HG03354 (cell line): ENCODE data around the gene ABL2.
"Not testable (repeated sequence)": the region's sequence is repeated elsewhere in the genome, so short reads cannot be mapped to it uniquely, and the experiment has no call there.

Experiments used
- ATAC-seq: cut with Tn5 transposase; IDR thresholded peaks from one replicate; pipeline ENCODE4 v1.9.1; 2021; ENCODE audit warnings: mild to moderate bottlenecking; ENCODE audit not compliant: unreplicated experiment, poor library complexity, severe bottlenecking

ABL2 gene

GRCh38 chr1:179177182-179177581 lies 52.3 kb downstream of the ABL2 start:
- no peak for ATAC-seq

- no peak for ATAC-seq
These were observed 54.3 kb downstream of the ABL2 start for GRCh38 chr1:179175011-179175841.

GRCh38 chr1:179170468-179170770 lies 59.1 kb downstream of the ABL2 start:
- ATAC-seq = not testable (repeated sequence)

GRCh38 chr1:179169616-179170467 lies 59.6 kb downstream of the ABL2 start:
- no peak for ATAC-seq

DNA sequence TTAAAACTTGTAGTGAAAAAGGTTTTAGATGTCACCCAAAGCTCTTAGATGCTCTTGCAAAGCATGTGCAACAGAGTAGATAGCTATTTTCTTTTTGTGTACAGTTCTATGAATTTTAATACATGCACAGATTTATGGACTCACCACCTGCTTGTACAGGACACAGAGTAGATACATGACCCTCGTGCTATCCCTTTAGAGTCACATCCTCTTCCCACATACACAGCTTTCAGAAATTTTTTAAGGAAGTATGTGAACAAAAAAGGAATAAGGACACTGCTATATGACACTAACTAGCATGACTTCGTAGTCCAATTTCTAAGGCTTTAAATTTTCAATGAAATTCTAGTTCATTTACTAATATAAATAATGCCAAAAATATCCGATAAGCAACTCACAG lies 60.9 kb downstream of the ABL2 start:
- no peak for ATAC-seq

DNA sequence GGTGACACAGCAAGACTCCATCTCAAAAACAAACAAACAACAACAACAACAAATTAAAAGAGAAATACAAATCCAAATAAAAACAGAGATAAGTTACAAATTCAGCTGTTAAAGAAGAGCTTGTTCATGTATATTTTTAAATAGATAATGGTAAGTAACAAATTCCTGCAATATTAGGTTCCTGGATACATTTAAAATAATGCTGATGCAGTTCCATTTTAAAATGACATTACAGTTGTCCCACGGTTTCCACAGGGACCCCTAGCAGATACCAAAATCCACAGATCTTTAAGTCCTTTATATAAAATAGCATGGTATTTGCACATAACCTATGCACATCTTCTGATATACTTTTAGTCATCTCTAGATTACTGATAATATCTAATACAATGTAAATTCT lies 61.5 kb downstream of the ABL2 start:
- ATAC-seq = no peak

DNA sequence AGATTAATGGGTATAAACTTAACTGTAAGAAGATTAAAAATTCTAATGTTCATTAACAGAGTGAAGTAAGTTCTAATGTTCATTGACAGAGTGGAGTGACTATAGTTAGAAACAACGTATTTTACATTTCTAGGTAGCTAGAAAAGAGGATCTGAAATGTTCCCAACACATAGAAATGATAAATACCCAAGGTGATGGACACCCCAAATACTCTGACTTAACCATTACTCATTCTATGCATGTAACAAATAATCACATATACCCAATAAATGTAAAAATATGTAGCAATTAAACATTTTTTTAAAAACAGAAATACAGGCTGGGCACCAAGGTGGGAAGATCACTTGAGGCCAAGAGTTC lies 62.1 kb downstream of the ABL2 start:
- no peak for ATAC-seq

GRCh38 chr1:179166663-179167417 lies 62.6 kb downstream of the ABL2 start:
- no peak for ATAC-seq

DNA sequence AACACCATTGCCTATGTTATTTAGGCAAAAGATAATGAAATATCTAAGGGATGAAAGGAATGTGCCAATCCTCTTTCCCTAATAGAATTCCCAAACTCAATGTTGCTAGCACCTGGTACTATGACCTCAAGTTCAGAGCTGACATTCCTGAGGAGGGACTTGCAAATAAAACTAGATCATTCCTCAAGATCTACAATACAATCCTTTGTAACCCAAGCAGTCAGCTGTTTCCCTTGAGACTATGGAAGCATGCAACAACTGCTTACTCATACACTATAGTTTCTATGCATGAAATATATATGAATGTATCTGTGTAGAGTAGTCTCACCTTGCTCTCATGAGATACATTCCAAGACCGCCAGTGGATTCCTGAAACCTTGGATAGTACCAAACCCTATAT lies 65.0 kb downstream of the ABL2 start:
- no peak for ATAC-seq

DNA sequence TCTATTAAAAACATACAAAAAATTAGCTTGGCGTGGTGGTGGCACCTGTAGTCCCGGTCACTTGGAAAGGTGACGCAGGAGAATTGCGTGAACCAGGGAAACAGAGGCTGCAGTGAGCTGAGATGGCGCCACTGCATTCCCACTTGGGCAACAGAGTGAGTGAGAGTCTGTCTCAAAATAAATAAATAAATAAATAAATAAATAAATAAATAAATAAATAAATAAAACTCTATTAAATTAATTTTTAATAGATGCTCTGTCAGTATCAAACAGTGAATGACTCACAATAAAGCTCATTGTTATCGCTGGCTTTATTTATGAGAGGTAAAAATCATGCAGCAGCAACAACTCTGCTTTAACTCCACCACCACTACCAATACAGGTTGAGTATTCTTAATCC lies 72.8 kb downstream of the ABL2 start:
- ATAC-seq = no peak

- no peak for ATAC-seq
These were observed 73.5 kb downstream of the ABL2 start for GRCh38 chr1:179156026-179156425.

- no peak for ATAC-seq
These were observed 73.9 kb downstream of the ABL2 start for GRCh38 chr1:179155615-179156014.

DNA sequence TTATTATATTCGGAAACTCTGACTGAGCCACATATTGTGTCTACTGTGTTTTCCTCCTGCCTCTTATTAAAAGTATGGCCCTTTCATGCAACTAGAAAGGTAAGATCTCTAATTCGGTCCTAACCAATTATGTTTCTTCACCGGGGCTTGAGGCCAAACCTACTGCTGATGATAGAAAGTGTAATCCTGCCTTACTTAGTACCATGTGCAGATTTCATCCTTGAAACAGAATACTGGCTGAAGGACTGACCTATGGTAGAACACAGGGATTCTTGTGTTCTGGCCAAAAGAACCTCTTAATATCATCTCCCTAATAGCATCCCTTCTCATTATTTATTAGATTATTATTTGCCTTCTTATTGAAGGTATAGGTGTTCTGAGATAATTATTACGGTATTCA lies 75.0 kb downstream of the ABL2 start:
- ATAC-seq = no peak

- ATAC-seq = no peak
These were observed 76.3 kb downstream of the ABL2 start for GRCh38 chr1:179153217-179153616.

DNA sequence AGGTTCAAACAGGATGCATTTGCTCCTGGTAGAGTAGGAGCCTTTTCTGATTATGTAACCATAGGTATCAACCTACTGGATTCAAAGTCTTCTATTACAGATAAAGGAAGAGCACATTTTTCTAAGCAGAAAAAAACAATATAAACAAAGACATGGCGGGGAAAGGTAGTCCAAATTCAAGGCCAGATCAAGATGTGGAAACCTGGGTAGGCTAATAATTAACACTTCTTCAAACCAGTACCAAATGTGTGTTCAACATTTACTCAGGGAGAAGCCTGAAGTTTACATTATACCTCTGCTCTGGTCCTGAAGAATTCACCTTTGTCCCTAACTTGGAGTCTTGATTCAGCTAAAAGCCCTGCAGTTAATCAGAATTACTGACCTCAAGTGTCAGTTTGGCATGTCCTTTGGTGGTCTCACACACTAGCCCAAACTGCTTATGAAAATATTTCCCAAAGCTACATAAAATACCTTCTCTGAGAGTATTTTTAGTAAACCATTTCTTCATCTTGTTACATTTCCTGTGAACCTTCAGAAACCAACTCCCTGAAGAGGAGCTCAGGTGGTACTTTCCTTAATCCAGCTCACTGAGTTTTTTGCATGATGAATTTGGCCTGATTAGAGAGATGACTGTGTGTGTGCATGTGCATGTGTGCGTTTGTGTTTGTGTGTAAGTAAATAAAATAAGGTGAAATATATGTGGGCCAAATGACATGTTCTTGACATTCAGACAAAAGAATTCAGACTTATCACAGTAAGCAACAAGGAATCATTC lies 77.4 kb downstream of the ABL2 start:
- peak; percentile 49 for ATAC-seq

DNA sequence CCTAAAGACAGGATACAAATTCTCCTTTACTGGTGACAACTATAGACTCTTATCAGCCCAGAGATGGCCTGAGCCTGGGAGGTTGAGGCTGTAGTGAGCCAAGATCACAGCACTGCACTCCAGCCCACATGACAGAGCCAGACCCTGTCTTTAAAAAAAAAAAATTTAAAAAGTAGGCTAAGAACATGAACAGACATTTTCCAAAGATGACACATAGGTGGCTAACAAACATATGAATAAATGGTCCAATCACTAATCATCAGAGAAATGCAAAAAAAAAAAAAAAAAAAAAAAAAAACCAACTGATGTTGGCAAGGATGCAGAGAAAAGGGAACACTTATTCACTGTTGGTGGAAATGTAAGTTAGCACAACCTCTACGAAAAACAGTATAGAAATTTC lies 82.6 kb downstream of the ABL2 start:
- no peak for ATAC-seq

GRCh38 chr1:179146476-179146875 lies 83.0 kb downstream of the ABL2 start:
- ATAC-seq = no peak

DNA sequence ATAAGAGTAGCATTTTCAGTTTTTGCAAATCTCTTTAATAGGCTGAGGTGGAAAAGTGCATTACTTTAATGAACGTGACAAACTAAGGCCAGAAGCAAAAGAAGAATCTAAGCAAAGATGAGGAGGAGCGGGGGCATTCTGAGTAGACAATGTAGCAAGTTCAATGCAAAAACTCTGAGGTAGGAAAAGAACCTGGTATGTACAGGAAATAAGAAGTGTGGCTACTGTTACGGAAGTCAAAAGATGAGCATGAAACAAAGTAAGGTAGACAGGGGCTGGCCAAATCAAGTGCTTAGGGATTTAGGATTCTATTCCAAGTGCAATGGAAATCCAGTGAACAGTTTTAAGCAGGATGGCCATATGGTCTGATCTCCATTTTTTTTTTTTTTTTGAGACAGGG lies 84.0 kb downstream of the ABL2 start:
- ATAC-seq = no peak

DNA sequence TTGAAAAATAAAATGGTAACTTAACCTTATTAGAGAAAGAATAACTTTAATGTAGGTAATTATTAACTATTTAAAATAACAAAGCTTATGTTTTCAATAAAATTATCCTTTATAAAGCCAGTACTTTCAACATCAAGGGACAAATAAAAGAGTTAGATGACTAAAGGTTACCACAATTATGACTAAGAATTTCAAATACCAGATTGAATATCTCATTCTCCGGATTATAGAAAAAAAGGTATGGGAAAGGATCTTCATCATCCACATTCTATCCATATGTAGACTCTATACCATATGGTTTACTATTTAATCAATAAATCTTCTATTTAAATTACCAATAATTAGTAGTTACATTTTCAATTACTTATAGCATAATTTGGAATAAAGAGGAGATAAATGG lies 84.9 kb downstream of the ABL2 start:
- ATAC-seq = no peak

- no peak for ATAC-seq
These were observed 86.2 kb downstream of the ABL2 start for GRCh38 chr1:179143322-179143721.
